ENCODE data around the gene LRRN2.

DNA sequence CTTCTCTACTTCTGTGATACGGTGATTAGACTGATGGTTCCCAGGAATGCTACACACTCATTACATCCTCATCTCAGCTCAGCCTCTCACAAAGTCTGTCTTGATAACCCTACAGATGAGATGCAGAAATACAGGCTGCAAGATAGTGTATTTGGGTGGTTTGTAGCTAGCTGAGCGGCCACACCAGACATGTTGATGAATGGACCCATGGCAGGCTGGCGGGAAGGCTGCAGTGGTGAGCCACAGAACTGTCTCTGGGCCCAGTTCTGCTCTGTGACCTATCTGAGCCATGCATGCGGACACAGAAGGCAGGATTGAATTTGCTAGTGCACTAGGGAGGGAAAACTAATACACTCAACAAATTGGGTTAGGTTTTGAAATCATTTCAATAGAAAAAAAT lies 71.9 kb downstream of the LRRN2 start:
- TF ChIP-seq EZH2 (IDR thresholded peaks at IDR 0.05; ENCODE audit: borderline replicate concordance, low read depth, low read length) (no peak), NR2F6 (CRISPR knock-in tag; IDR thresholded peaks at IDR 0.05) (no peak), FUS (optimal IDR thresholded peaks at IDR 0.05; ENCODE audit: low read depth, low read length) (no peak), STAG1 (CRISPR knock-in tag; IDR thresholded peaks at IDR 0.05; ENCODE audit: borderline replicate concordance) (no peak), RAD21 (CRISPR knock-in tag; conservative IDR thresholded peaks at IDR 0.05 in 1 of 2, IDR thresholded peaks at IDR 0.05 in 1 of 2) (no peak), BHLHE40 (IDR thresholded peaks at IDR 0.05; ENCODE audit: low read length) (no peak)
- TF ChIP-seq, protein P1, sequence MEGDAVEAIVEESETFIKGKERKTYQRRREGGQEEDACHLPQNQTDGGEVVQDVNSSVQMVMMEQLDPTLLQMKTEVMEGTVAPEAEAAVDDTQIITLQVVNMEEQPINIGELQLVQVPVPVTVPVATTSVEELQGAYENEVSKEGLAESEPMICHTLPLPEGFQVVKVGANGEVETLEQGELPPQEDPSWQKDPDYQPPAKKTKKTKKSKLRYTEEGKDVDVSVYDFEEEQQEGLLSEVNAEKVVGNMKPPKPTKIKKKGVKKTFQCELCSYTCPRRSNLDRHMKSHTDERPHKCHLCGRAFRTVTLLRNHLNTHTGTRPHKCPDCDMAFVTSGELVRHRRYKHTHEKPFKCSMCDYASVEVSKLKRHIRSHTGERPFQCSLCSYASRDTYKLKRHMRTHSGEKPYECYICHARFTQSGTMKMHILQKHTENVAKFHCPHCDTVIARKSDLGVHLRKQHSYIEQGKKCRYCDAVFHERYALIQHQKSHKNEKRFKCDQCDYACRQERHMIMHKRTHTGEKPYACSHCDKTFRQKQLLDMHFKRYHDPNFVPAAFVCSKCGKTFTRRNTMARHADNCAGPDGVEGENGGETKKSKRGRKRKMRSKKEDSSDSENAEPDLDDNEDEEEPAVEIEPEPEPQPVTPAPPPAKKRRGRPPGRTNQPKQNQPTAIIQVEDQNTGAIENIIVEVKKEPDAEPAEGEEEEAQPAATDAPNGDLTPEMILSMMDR (IDR thresholded peaks at IDR 0.05 in 2 of 3, conservative IDR thresholded peaks at IDR 0.05 in 1 of 3; ENCODE audit: insufficient read depth in 2 of 3, low read depth in 1 of 3, low read length in 3 of 3) = no peak
- TF ChIP-seq, protein P2, sequence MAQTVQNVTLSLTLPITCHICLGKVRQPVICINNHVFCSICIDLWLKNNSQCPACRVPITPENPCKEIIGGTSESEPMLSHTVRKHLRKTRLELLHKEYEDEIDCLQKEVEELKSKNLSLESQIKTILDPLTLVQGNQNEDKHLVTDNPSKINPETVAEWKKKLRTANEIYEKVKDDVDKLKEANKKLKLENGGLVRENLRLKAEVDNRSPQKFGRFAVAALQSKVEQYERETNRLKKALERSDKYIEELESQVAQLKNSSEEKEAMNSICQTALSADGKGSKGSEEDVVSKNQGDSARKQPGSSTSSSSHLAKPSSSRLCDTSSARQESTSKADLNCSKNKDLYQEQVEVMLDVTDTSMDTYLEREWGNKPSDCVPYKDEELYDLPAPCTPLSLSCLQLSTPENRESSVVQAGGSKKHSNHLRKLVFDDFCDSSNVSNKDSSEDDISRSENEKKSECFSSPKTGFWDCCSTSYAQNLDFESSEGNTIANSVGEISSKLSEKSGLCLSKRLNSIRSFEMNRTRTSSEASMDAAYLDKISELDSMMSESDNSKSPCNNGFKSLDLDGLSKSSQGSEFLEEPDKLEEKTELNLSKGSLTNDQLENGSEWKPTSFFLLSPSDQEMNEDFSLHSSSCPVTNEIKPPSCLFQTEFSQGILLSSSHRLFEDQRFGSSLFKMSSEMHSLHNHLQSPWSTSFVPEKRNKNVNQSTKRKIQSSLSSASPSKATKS (CRISPR knock-in tag; IDR thresholded peaks at IDR 0.05) = no peak

Data from K562 (cell line).